H9 (cell line): ENCODE data around the gene LAMP5. TPM values are rescaled to one million over a fixed set of nuclear protein-coding genes. Genes with fewer than 3 reads are reported as not detected.
A peak's percentile ranks its signal among the peaks of the same experiment; 100 is the strongest.

ENCODE experiments used
- DNase-seq: peaks from one replicate; pipeline ENCODE4 v3.0.0-alpha.2; 2017
- H2AFZ ChIP-seq: one replicate; pipeline ENCODE4 v1.6.1; 2013; ENCODE audit warnings: mild to moderate bottlenecking, low read length, control low read depth, moderate library complexity
- H2AK5ac ChIP-seq: 2 replicates; pipeline ENCODE4 v1.6.1; 2013; ENCODE audit warnings: low read length, control low read depth, mixed read lengths; ENCODE audit not compliant: insufficient read length
- H2BK120ac ChIP-seq: one replicate; pipeline ENCODE4 v1.6.1; 2013; ENCODE audit warnings: low read depth, mild to moderate bottlenecking, low read length, control low read depth, inconsistent platforms; ENCODE audit not compliant: poor library complexity, severe bottlenecking
- H2BK12ac ChIP-seq: 2 replicates; pipeline ENCODE4 v1.6.1; 2013; ENCODE audit warnings: low read length, control low read depth, mixed read lengths, low read depth; ENCODE audit not compliant: insufficient read length
- H2BK15ac ChIP-seq: 2 replicates; pipeline ENCODE4 v1.6.1; 2013; ENCODE audit warnings: low read depth, low read length, control low read depth
- H2BK20ac ChIP-seq: one replicate; pipeline ENCODE4 v1.6.1; 2013; ENCODE audit warnings: low read depth, mild to moderate bottlenecking, low read length, control low read depth, inconsistent platforms; ENCODE audit not compliant: poor library complexity, severe bottlenecking
- H2BK5ac ChIP-seq: 2 replicates; pipeline ENCODE4 v1.6.1; 2013; ENCODE audit warnings: low read length, control low read depth, mixed read lengths; ENCODE audit not compliant: insufficient read length
- H3K14ac ChIP-seq: 2 replicates; pipeline ENCODE4 v1.6.1; 2013; ENCODE audit warnings: low read length, control low read depth; ENCODE audit not compliant: insufficient read depth
- H3K18ac ChIP-seq: 2 replicates; pipeline ENCODE4 v1.6.1; 2013; ENCODE audit warnings: low read depth, mild to moderate bottlenecking, mixed read lengths, low read length, control low read depth; ENCODE audit not compliant: insufficient read length
- H3K23ac ChIP-seq: 2 replicates; pipeline ENCODE4 v1.6.1; 2013; ENCODE audit warnings: low read length, control low read depth, mixed read lengths, low read depth; ENCODE audit not compliant: insufficient read length
- H3K23me2 ChIP-seq: 2 replicates; pipeline ENCODE4 v1.6.1; 2013; ENCODE audit warnings: low read depth, mild to moderate bottlenecking, mixed read lengths, low read length, control low read depth; ENCODE audit not compliant: insufficient read length, poor library complexity, severe bottlenecking
- H3K27ac ChIP-seq: 2 replicates; pipeline ENCODE4 v1.5.1; 2013; ENCODE audit warnings: low read length, control low read depth, mixed read lengths, low read depth; ENCODE audit not compliant: insufficient read length
- H3K27me3 ChIP-seq: 2 replicates; pipeline ENCODE4 v1.6.1; 2013; ENCODE audit warnings: low read length, control low read depth, inconsistent platforms; ENCODE audit not compliant: insufficient read depth
- H3K4ac ChIP-seq: 2 replicates; pipeline ENCODE4 v1.6.1; 2013; ENCODE audit warnings: low read depth, mild to moderate bottlenecking, control low read depth, inconsistent platforms, low read length, moderate library complexity
- H3K4me1 ChIP-seq: 2 replicates; pipeline ENCODE4 v1.6.1; 2013; ENCODE audit warnings: low read length, control low read depth, inconsistent platforms; ENCODE audit not compliant: insufficient read depth
- H3K4me2 ChIP-seq: 2 replicates; pipeline ENCODE4 v1.6.1; 2013; ENCODE audit warnings: low read length, control low read depth, mixed read lengths; ENCODE audit not compliant: insufficient read length, insufficient read depth
- H3K56ac ChIP-seq: 2 replicates; pipeline ENCODE4 v1.6.1; 2013; ENCODE audit warnings: low read depth, mild to moderate bottlenecking, mixed read lengths, low read length, control low read depth; ENCODE audit not compliant: insufficient read length
- H3K79me1 ChIP-seq: 2 replicates; pipeline ENCODE4 v1.6.1; 2013; ENCODE audit warnings: low read depth, mild to moderate bottlenecking, moderate library complexity, low read length, control low read depth, inconsistent platforms; ENCODE audit not compliant: insufficient read depth, poor library complexity, severe bottlenecking
- H3K79me2 ChIP-seq: 2 replicates; pipeline ENCODE4 v1.6.1; 2013; ENCODE audit warnings: low read length, control low read depth, inconsistent platforms; ENCODE audit not compliant: insufficient read depth
- H3K9ac ChIP-seq: 2 replicates; pipeline ENCODE4 v1.6.1; 2013; ENCODE audit warnings: low read length, control low read depth, mixed read lengths; ENCODE audit not compliant: insufficient read length; ENCODE audit errors: extremely low read depth
- H3K9me3 ChIP-seq: one replicate; pipeline ENCODE4 v1.6.1; 2013; ENCODE audit warnings: low read depth, low read length, inconsistent platforms; ENCODE audit not compliant: control insufficient read depth
- H3T11ph ChIP-seq: one replicate; pipeline ENCODE4 v1.6.1; 2013; ENCODE audit warnings: mild to moderate bottlenecking, low read length, control low read depth, inconsistent platforms
- H4K20me1 ChIP-seq: one replicate; pipeline ENCODE4 v1.6.1; 2013; ENCODE audit not compliant: control insufficient read depth, insufficient read length, insufficient read depth
- H4K5ac ChIP-seq: 2 replicates; pipeline ENCODE4 v1.6.1; 2013; ENCODE audit warnings: low read depth, mild to moderate bottlenecking, mixed read lengths, low read length, control low read depth; ENCODE audit not compliant: insufficient read length
- H4K8ac ChIP-seq: replicated peaks from 2 replicates; pipeline ENCODE4 v1.6.1; 2013; ENCODE audit warnings: low read length, control low read depth, mixed read lengths, low read depth; ENCODE audit not compliant: insufficient read length
- H4K91ac ChIP-seq: 2 replicates; pipeline ENCODE4 v1.6.1; 2013; ENCODE audit warnings: low read depth, mild to moderate bottlenecking, moderate library complexity, mixed read lengths, low read length, control low read depth; ENCODE audit not compliant: insufficient read length
- H3K27ac Mint-ChIP-seq, 3 experiments: 2 replicates in 2 of 3; 3 replicates in 1 of 3; pipeline ENCODE4 v1.8.0; 2020 to 2021; ENCODE audit warnings: mixed read lengths in 3 of 3, mild to moderate bottlenecking in 1 of 3, moderate library complexity in 1 of 3
- H3K27me3 Mint-ChIP-seq: 2 replicates; pipeline ENCODE4 v1.8.0; 2021; ENCODE audit warnings: low read depth, mild to moderate bottlenecking, moderate library complexity, mixed read lengths
- H3K36me3 Mint-ChIP-seq, 3 experiments: 2 replicates in 2 of 3; 3 replicates in 1 of 3; pipeline ENCODE4 v1.8.0; 2020 to 2021; ENCODE audit warnings: low read depth in 3 of 3, mixed read lengths in 3 of 3; ENCODE audit not compliant: insufficient read depth in 1 of 3
- H3K4me1 Mint-ChIP-seq, 2 experiments: 2 replicates each; pipeline ENCODE4 v1.8.0; 2020; ENCODE audit warnings: mixed read lengths in 2 of 2
- H3K4me3 Mint-ChIP-seq, 2 experiments: 2 replicates in 1 of 2; 3 replicates in 1 of 2; pipeline ENCODE4 v1.8.0; 2020 to 2021; ENCODE audit warnings: mild to moderate bottlenecking in 2 of 2, mixed read lengths in 2 of 2, moderate library complexity in 1 of 2
- H3K9me3 Mint-ChIP-seq, 2 experiments: 2 replicates in 1 of 2; 3 replicates in 1 of 2; pipeline ENCODE4 v1.8.0; 2020; ENCODE audit warnings: mild to moderate bottlenecking in 2 of 2, mixed read lengths in 2 of 2, moderate library complexity in 1 of 2
- CTCF ChIP-seq: fragments of 200-600 bp; sonication (generic); conservative IDR thresholded peaks from 3 replicates; pipeline ENCODE4 v1.8.0; 2021; ENCODE audit warnings: antibody characterized with exemption, mild to moderate bottlenecking
- WGBS: extraction: QIAGEN DNeasy Blood & Tissue Kit; methylation state at CpG from one replicate; pipeline ENCODE4 v1.1.7; 2013; ENCODE audit warnings: missing lambda C conversion rate, low lambda C conversion rate, mixed read lengths; ENCODE audit not compliant: insufficient read length; ENCODE audit errors: extremely low coverage; 5-methylcytosine and 5-hydroxymethylcytosine counted together
- long read RNA-seq: library from polyadenylated mRNA; unstranded; transcript quantifications from one replicate; pipeline ENCODE4 v2.0.0, GENCODE V29; 2020
- total RNA-seq: library from RNA; stranded (reverse); gene quantifications from 2 replicates; pipeline ENCODE4 v1.2.1, GENCODE V29; 2021

The LAMP5 gene
- total RNA-seq = 0.35 and 0.42 TPM in 2 replicates
- long read RNA-seq, partial matches to known transcripts = 1 of 1 reads
- long read RNA-seq, other reads (novel, unspliced or antisense) = 0 of 1 reads

- no peak within 1 kb of the TSS for H3K56ac ChIP-seq
- H3K27me3 ChIP-seq = peaks cover 48% of the 10 kb centered on the region; the same call in 1 of the 2 replicates
- peak; percentile 86 for DNase-seq
- no peak within 1 kb of the TSS for H3K27ac ChIP-seq
- Mint-ChIP-seq H3K36me3 (peaks cover 0 to 2% (median 0%) of the 10 kb centered on the region in 3 experiments; a peak in 2 of 7 replicates), H3K27ac (no peak within 1 kb of the TSS), H3K4me3 (peak within 1 kb of the TSS; percentile 58 to 91), H3K4me1 (peaks cover 49 to 52% of the 10 kb centered on the region in 2 experiments), H3K27me3 (peaks cover 100% of the 10 kb centered on the region), H3K9me3 (peaks cover 0 to 3% of the 10 kb centered on the region in 2 experiments; a peak in 1 of 5 replicates)
- no CpG with 5 or more reads among the region's 38 CpGs for WGBS
- no peak within 1 kb of the TSS for H2AK5ac ChIP-seq
- no peaks in the 10 kb centered on the region for H4K20me1 ChIP-seq
- no peak within 1 kb of the TSS for H2BK12ac ChIP-seq
- TF ChIP-seq CTCF = no peak
- H3K79me1 ChIP-seq = no peaks in the 10 kb centered on the region
- peaks cover 5% of the 10 kb centered on the region; the same call in 1 of the 2 replicates for H3K4me1 ChIP-seq
- no peak within 1 kb of the TSS for H3K23ac ChIP-seq
- no peak within 1 kb of the TSS for H2BK120ac ChIP-seq
- H3T11ph ChIP-seq = no peak within 1 kb of the TSS
- H2BK5ac ChIP-seq = no peak within 1 kb of the TSS
- no peak within 1 kb of the TSS for H3K9ac ChIP-seq
- peak within 1 kb of the TSS; percentile 93 for H3K4me2 ChIP-seq
- no peak within 1 kb of the TSS for H4K5ac ChIP-seq
- H4K91ac ChIP-seq = no peak within 1 kb of the TSS
- no peak within 1 kb of the TSS for H3K4ac ChIP-seq
- H2BK15ac ChIP-seq = no peak within 1 kb of the TSS
- no peak within 1 kb of the TSS for H3K18ac ChIP-seq
- H3K23me2 ChIP-seq = peaks cover 27% of the 10 kb centered on the region
- no peak within 1 kb of the TSS for H3K14ac ChIP-seq
- H4K8ac ChIP-seq = no peak within 1 kb of the TSS
- no peaks in the 10 kb centered on the region for H3K79me2 ChIP-seq
- H3K9me3 ChIP-seq = no peaks in the 10 kb centered on the region
- H2BK20ac ChIP-seq = no peak within 1 kb of the TSS
- no peak within 1 kb of the TSS for H2AFZ ChIP-seq
These were observed at the start of gene LAMP5 for GRCh38 chr20:9514461-9515213. TSS of gene LAMP5 (plus strand) at chr20:9514590. CDS start at chr20:9514853, 263 bp downstream.
